Esophagus squamous epithelium (tissue), 4 donors: ENCODE measurements around the gene DIS3L2.

Experiments used
- POLR2A ChIP-seq, 4 donors: fragments of 450-650 bp; IDR thresholded peaks; one replicate each; pipeline ENCODE4 v1.6.1; 2017; ENCODE audit warnings: antibody characterized with exemption in 4 of 4, mild to moderate bottlenecking in 4 of 4, moderate library complexity in 3 of 4
- TF ChIP-seq, protein P1 (sequence below), 6 experiments: fragments of 450-650 bp in 4 of 6; fragments of 200-600 bp in 2 of 6; sonication (generic) in 2 of 6; IDR thresholded peaks; one replicate each; pipeline ENCODE4 v1.5.1; 2016 to 2019; ENCODE audit warnings: antibody characterized with exemption in 6 of 6, mild to moderate bottlenecking in 4 of 6, moderate library complexity in 4 of 6

GRCh38 chr2:232026910-232027309, 65.4 kb downstream of the DIS3L2 start:
- TF ChIP-seq, protein P1, sequence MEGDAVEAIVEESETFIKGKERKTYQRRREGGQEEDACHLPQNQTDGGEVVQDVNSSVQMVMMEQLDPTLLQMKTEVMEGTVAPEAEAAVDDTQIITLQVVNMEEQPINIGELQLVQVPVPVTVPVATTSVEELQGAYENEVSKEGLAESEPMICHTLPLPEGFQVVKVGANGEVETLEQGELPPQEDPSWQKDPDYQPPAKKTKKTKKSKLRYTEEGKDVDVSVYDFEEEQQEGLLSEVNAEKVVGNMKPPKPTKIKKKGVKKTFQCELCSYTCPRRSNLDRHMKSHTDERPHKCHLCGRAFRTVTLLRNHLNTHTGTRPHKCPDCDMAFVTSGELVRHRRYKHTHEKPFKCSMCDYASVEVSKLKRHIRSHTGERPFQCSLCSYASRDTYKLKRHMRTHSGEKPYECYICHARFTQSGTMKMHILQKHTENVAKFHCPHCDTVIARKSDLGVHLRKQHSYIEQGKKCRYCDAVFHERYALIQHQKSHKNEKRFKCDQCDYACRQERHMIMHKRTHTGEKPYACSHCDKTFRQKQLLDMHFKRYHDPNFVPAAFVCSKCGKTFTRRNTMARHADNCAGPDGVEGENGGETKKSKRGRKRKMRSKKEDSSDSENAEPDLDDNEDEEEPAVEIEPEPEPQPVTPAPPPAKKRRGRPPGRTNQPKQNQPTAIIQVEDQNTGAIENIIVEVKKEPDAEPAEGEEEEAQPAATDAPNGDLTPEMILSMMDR (IDR thresholded peaks at IDR 0.05), result no peak
- no peak for TF ChIP-seq POLR2A (IDR thresholded peaks at IDR 0.05)
